Trophoblast cell (in vitro differentiated cells and primary cell): ENCODE measurements around the gene CFAP46.
A peak's percentile ranks its signal among the peaks of the same experiment; 100 is the strongest.
"Not testable (repeated sequence)": the region's sequence is repeated elsewhere in the genome, so short reads cannot be mapped to it uniquely, and the experiment has no call there.

Experiments used
- DNase-seq, 2 donors: peaks; one replicate each; pipeline ENCODE4 v3.0.0-alpha.2; 2016
- H2AFZ ChIP-seq: 2 replicates; pipeline ENCODE4 v1.6.1; 2013; ENCODE audit warnings: low read length, moderate library complexity, mild to moderate bottlenecking; ENCODE audit not compliant: insufficient read depth, poor library complexity
- H2AK5ac ChIP-seq: 2 replicates; pipeline ENCODE4 v1.6.1; 2013; ENCODE audit warnings: mild to moderate bottlenecking, low read length
- H2BK120ac ChIP-seq: 2 replicates; pipeline ENCODE4 v1.6.1; 2013; ENCODE audit warnings: low read length, mild to moderate bottlenecking, moderate library complexity; ENCODE audit not compliant: insufficient read depth, poor library complexity
- H2BK12ac ChIP-seq: 2 replicates; pipeline ENCODE4 v1.6.1; 2013; ENCODE audit warnings: mild to moderate bottlenecking, low read length, moderate library complexity
- H2BK5ac ChIP-seq: 2 replicates; pipeline ENCODE4 v1.6.1; 2013; ENCODE audit warnings: low read length, low read depth, moderate library complexity, mild to moderate bottlenecking; ENCODE audit not compliant: poor library complexity
- H3K14ac ChIP-seq: 2 replicates; pipeline ENCODE4 v1.6.1; 2013; ENCODE audit warnings: mild to moderate bottlenecking, low read length
- H3K18ac ChIP-seq: 2 replicates; pipeline ENCODE4 v1.6.1; 2013; ENCODE audit warnings: mild to moderate bottlenecking, low read length
- H3K23ac ChIP-seq: 2 replicates; pipeline ENCODE4 v1.6.1; 2013; ENCODE audit warnings: low read length
- H3K27ac ChIP-seq: 2 replicates; pipeline ENCODE4 v1.5.1; 2013; ENCODE audit warnings: low read depth, mild to moderate bottlenecking, inconsistent platforms, low read length, moderate library complexity
- H3K27me3 ChIP-seq: 2 replicates; pipeline ENCODE4 v1.6.1; 2013; ENCODE audit warnings: inconsistent platforms, mild to moderate bottlenecking, low read length, moderate library complexity; ENCODE audit not compliant: insufficient read depth
- H3K36me3 ChIP-seq, 2 experiments: 1 replicate in 1 of 2; 2 replicates in 1 of 2; pipeline ENCODE4 v1.6.1; 2013; ENCODE audit warnings: low read length in 2 of 2, mild to moderate bottlenecking in 2 of 2, moderate library complexity in 1 of 2; ENCODE audit not compliant: insufficient read depth in 2 of 2, control insufficient read depth in 1 of 2
- H3K4ac ChIP-seq: 2 replicates; pipeline ENCODE4 v1.6.1; 2013; ENCODE audit warnings: low read depth, mild to moderate bottlenecking, low read length, moderate library complexity
- H3K4me1 ChIP-seq, 2 experiments: 1 replicate in 1 of 2; 2 replicates in 1 of 2; pipeline ENCODE4 v1.6.1; 2013; ENCODE audit warnings: low read length in 2 of 2, mild to moderate bottlenecking in 2 of 2, moderate library complexity in 1 of 2; ENCODE audit not compliant: insufficient read depth in 2 of 2, control insufficient read depth in 1 of 2
- H3K4me2 ChIP-seq: 2 replicates; pipeline ENCODE4 v1.6.1; 2013; ENCODE audit warnings: inconsistent platforms, mild to moderate bottlenecking, low read length, moderate library complexity
- H3K4me3 ChIP-seq: 2 replicates; pipeline ENCODE4 v1.5.1; 2013; ENCODE audit warnings: mild to moderate bottlenecking, low read depth, low read length, inconsistent platforms
- H3K79me1 ChIP-seq: one replicate; pipeline ENCODE4 v1.6.1; 2013; ENCODE audit warnings: low read length
- H3K79me2 ChIP-seq: 2 replicates; pipeline ENCODE4 v1.6.1; 2013; ENCODE audit warnings: low read length, mild to moderate bottlenecking; ENCODE audit not compliant: control insufficient read depth, insufficient read depth, poor library complexity
- H3K9ac ChIP-seq: 2 replicates; pipeline ENCODE4 v1.6.1; 2013; ENCODE audit warnings: mild to moderate bottlenecking, low read length
- H3K9me3 ChIP-seq: 2 replicates; pipeline ENCODE4 v1.6.1; 2013; ENCODE audit warnings: low read depth, mild to moderate bottlenecking, control low read depth, inconsistent platforms, low read length; ENCODE audit not compliant: insufficient read depth
- H4K12ac ChIP-seq: 2 replicates; pipeline ENCODE4 v1.6.1; 2013; ENCODE audit warnings: low read depth, mild to moderate bottlenecking, low read length, moderate library complexity
- H4K8ac ChIP-seq: 2 replicates; pipeline ENCODE4 v1.6.1; 2013; ENCODE audit warnings: low read depth, mild to moderate bottlenecking, low read length, moderate library complexity
- H4K91ac ChIP-seq: one replicate; pipeline ENCODE4 v1.6.1; 2013; ENCODE audit warnings: low read depth, mild to moderate bottlenecking, low read length, moderate library complexity
- WGBS: extraction: QIAGEN DNeasy Blood & Tissue Kit; methylation state at CpG from one replicate; pipeline ENCODE4 v1.1.7; 2013; ENCODE audit warnings: missing lambda C conversion rate; ENCODE audit not compliant: insufficient read length, insufficient coverage; ENCODE audit errors: extremely low coverage; 5-methylcytosine and 5-hydroxymethylcytosine counted together

The CFAP46 gene

GRCh38 chr10:132933308-132934042 is 8.9 kb downstream of the CFAP46 start:
- no peaks in the 10 kb centered on the region for H3K27me3 ChIP-seq
- no peaks in the 10 kb centered on the region for H3K4me1 ChIP-seq
- no peak overlapping the region for H2BK120ac ChIP-seq
- H3K4me3 ChIP-seq = no peak overlapping the region
- H3K23ac ChIP-seq = no peak overlapping the region
- H2BK5ac ChIP-seq = no peak overlapping the region
- no peak overlapping the region for H3K14ac ChIP-seq
- no peak overlapping the region for H3K27ac ChIP-seq
- no CpG with 5 or more reads among the region's 30 CpGs for WGBS
- DNase-seq = no peak
- H3K9ac ChIP-seq = no peak overlapping the region
- H4K8ac ChIP-seq = no peak overlapping the region
- H3K36me3 ChIP-seq = no peaks in the 10 kb centered on the region
- H2AK5ac ChIP-seq = no peak overlapping the region
- no peak overlapping the region for H3K18ac ChIP-seq
- H2BK12ac ChIP-seq = no peak overlapping the region
- H3K79me1 ChIP-seq = no peaks in the 10 kb centered on the region
- H3K4me2 ChIP-seq = no peak overlapping the region
- H4K12ac ChIP-seq = no peak overlapping the region
- peaks cover 1% of the 10 kb centered on the region for H3K9me3 ChIP-seq
- H3K4ac ChIP-seq = no peak overlapping the region
- no peaks in the 10 kb centered on the region for H3K79me2 ChIP-seq
- H4K91ac ChIP-seq = no peak overlapping the region
- H2AFZ ChIP-seq = no peak overlapping the region

GRCh38 chr10:132932461-132933307 is 9.7 kb downstream of the CFAP46 start:
- H3K4ac ChIP-seq = no peak overlapping the region
- H2BK12ac ChIP-seq = no peak overlapping the region
- H2BK120ac ChIP-seq = no peak overlapping the region
- no peak overlapping the region for H2BK5ac ChIP-seq
- H3K4me2 ChIP-seq = no peak overlapping the region
- no peaks in the 10 kb centered on the region for H3K4me1 ChIP-seq
- no peaks in the 10 kb centered on the region for H3K27me3 ChIP-seq
- H3K36me3 ChIP-seq = no peaks in the 10 kb centered on the region
- H4K91ac ChIP-seq = no peak overlapping the region
- H4K8ac ChIP-seq = no peak overlapping the region
- H3K14ac ChIP-seq = no peak overlapping the region
- H3K9ac ChIP-seq = peak overlapping the region; percentile 3
- H2AFZ ChIP-seq = no peak overlapping the region
- H2AK5ac ChIP-seq = no peak overlapping the region
- H3K4me3 ChIP-seq = no peak overlapping the region
- DNase-seq = no peak
- no peak overlapping the region for H3K27ac ChIP-seq
- H4K12ac ChIP-seq = no peak overlapping the region
- H3K9me3 ChIP-seq = peaks cover 3% of the 10 kb centered on the region
- no CpG with 5 or more reads among the region's 25 CpGs for WGBS
- H3K18ac ChIP-seq = no peak overlapping the region
- H3K79me2 ChIP-seq = no peaks in the 10 kb centered on the region
- no peaks in the 10 kb centered on the region for H3K79me1 ChIP-seq
- no peak overlapping the region for H3K23ac ChIP-seq

GRCh38 chr10:132931258-132932250 is 10.8 kb downstream of the CFAP46 start:
- not testable (repeated sequence) for H3K9ac ChIP-seq, H4K91ac ChIP-seq, H3K9me3 ChIP-seq, H3K4ac ChIP-seq, H4K8ac ChIP-seq, H2BK5ac ChIP-seq, H3K27ac ChIP-seq, H3K4me3 ChIP-seq, DNase-seq, H2BK120ac ChIP-seq, H3K36me3 ChIP-seq, H2AFZ ChIP-seq, H4K12ac ChIP-seq, H3K79me2 ChIP-seq, H2BK12ac ChIP-seq, H3K18ac ChIP-seq, H3K27me3 ChIP-seq, H3K79me1 ChIP-seq, H3K4me2 ChIP-seq, H3K23ac ChIP-seq, H2AK5ac ChIP-seq, H3K4me1 ChIP-seq, H3K14ac ChIP-seq
- no CpG with 5 or more reads among the region's 6 CpGs for WGBS

- H2BK12ac ChIP-seq, H2BK120ac ChIP-seq, H3K27ac ChIP-seq, H3K23ac ChIP-seq, H4K91ac ChIP-seq, H3K4me1 ChIP-seq, DNase-seq, H3K79me1 ChIP-seq, H3K9ac ChIP-seq, H2BK5ac ChIP-seq, H3K4me3 ChIP-seq, H2AFZ ChIP-seq, H3K4ac ChIP-seq, H3K18ac ChIP-seq, H3K9me3 ChIP-seq, H2AK5ac ChIP-seq, H3K36me3 ChIP-seq, H4K8ac ChIP-seq, H3K79me2 ChIP-seq, H4K12ac ChIP-seq, H3K4me2 ChIP-seq, H3K14ac ChIP-seq, H3K27me3 ChIP-seq: not testable (repeated sequence)
- WGBS = no CpG with 5 or more reads among the region's 3 CpGs
Measured at GRCh38 chr10:132930701-132931100, 11.7 kb downstream of the CFAP46 start.
